CD4-positive, alpha-beta T cell (primary cell): ENCODE results near the gene CTCFL. TPM values are rescaled to one million over a fixed set of nuclear protein-coding genes. Genes with fewer than 3 reads are reported as not detected.

ENCODE experiments used
- ATAC-seq: fragments of 200-7000 bp; cut with Tn5 transposase; one replicate; pipeline ENCODE4 v1.10.0; 2022; ENCODE audit warnings: mild to moderate bottlenecking; ENCODE audit not compliant: poor library complexity
- CTCF ChIA-PET: fragments of 350-600 bp; sonication (Branson Sonifier 250); formaldehyde crosslinking; loops from one replicate; lab custom pipeline; 2021; ENCODE audit warnings: antibody characterized with exemption, inconsistent platforms; lab: Charles Lee
- POLR2A ChIA-PET: fragments of 350-600 bp; sonication (Branson Sonifier 250); formaldehyde crosslinking; loops from one replicate; lab custom pipeline; 2021; ENCODE audit warnings: antibody characterized with exemption, inconsistent platforms; lab: Charles Lee
- DNase-seq, 14 experiments: peaks; one replicate each; pipeline ENCODE4 v3.0.0-alpha.2; 2013 to 2020; ENCODE audit warnings: mixed read lengths in 2 of 14
- H3K27ac ChIP-seq, 2 donors: one replicate each; pipeline versions ENCODE4 v1.5.1 to v1.7.0; 2013; ENCODE audit warnings: low read length in 2 of 2, low read depth in 1 of 2, mild to moderate bottlenecking in 1 of 2
- H3K27me3 ChIP-seq, 2 experiments: 1 replicate in 1 of 2; 2 replicates in 1 of 2; pipeline versions ENCODE4 v1.6.1 to v1.7.0; 2013; ENCODE audit warnings: low read length in 2 of 2, control low read depth in 1 of 2, mild to moderate bottlenecking in 1 of 2, moderate library complexity in 1 of 2; ENCODE audit not compliant: insufficient read depth in 2 of 2, control insufficient read depth in 1 of 2
- H3K36me3 ChIP-seq: one replicate; pipeline ENCODE4 v1.6.1; 2013; ENCODE audit warnings: low read length, control low read depth; ENCODE audit not compliant: insufficient read depth
- H3K4me1 ChIP-seq: one replicate; pipeline ENCODE4 v1.6.1; 2013; ENCODE audit warnings: low read length, control low read depth; ENCODE audit not compliant: insufficient read depth
- H3K4me3 ChIP-seq: one replicate; pipeline ENCODE4 v1.5.1; 2013; ENCODE audit warnings: mild to moderate bottlenecking, low read length, moderate library complexity
- H3K9me3 ChIP-seq, 2 experiments: 1 replicate in 1 of 2; 2 replicates in 1 of 2; pipeline versions ENCODE4 v1.6.1 to v1.7.0; 2013; ENCODE audit warnings: low read length in 2 of 2, mild to moderate bottlenecking in 2 of 2, control low read depth in 1 of 2, moderate library complexity in 1 of 2; ENCODE audit not compliant: control insufficient read depth in 1 of 2, insufficient read depth in 1 of 2
- H3K27ac Mint-ChIP-seq: one replicate; pipeline ENCODE4 v1.8.0; 2020; ENCODE audit warnings: mixed read lengths
- H3K27me3 Mint-ChIP-seq: one replicate; pipeline ENCODE4 v1.8.0; 2021; ENCODE audit warnings: mixed read lengths
- H3K36me3 Mint-ChIP-seq: one replicate; pipeline ENCODE4 v1.8.0; 2021; ENCODE audit warnings: low read depth, mixed read lengths
- H3K4me1 Mint-ChIP-seq: one replicate; pipeline ENCODE4 v1.8.0; 2021; ENCODE audit warnings: low read depth, mixed read lengths
- H3K4me3 Mint-ChIP-seq: one replicate; pipeline ENCODE4 v1.8.0; 2020; ENCODE audit warnings: mild to moderate bottlenecking, mixed read lengths
- H3K9me3 Mint-ChIP-seq: one replicate; pipeline ENCODE4 v1.8.0; 2020; ENCODE audit warnings: mixed read lengths
- CTCF ChIP-seq: fragments of 200-600 bp; IDR thresholded peaks from one replicate; pipeline ENCODE4 v1.8.0; 2022; ENCODE audit warnings: antibody characterized with exemption, mild to moderate bottlenecking
- intact Hi-C, 2 experiments: fragments of 100-400 bp; cut with DNase I in 1 of 2; cut with micrococcal nuclease in 1 of 2; formaldehyde crosslinking; loops; one replicate each; pipeline versions ENCODE4 v1.15.1 to v1.9.0; 2023 to 2025; cut with DNase I, micrococcal nuclease
- total RNA-seq, 174 experiments: library from RNA in 2 of 174; stranded (reverse) in 2 of 174; gene quantifications; one replicate each; pipeline ENCODE4 v1.2.3 and lab custom pipeline; 2021 to 2026

The CTCFL gene
- total RNA-seq, 2 experiments from 2014 or later: not detected

GRCh38 chr20:57529810-57530209 is 4.9 kb upstream of the CTCFL start:
- Mint-ChIP-seq H3K4me3 (no peak overlapping the region), H3K36me3 (no peaks in the 10 kb centered on the region), H3K27me3 (peaks cover 13% of the 10 kb centered on the region), H3K27ac (no peak overlapping the region), H3K4me1 (no peaks in the 10 kb centered on the region), H3K9me3 (no peaks in the 10 kb centered on the region)
- Histone ChIP-seq H3K9me3 (no peaks in the 10 kb centered on the region), H3K27me3 (peaks cover 0 to 3% of the 10 kb centered on the region in 2 experiments), H3K27ac (no peak overlapping the region), H3K36me3 (no peaks in the 10 kb centered on the region), H3K4me1 (no peaks in the 10 kb centered on the region), H3K4me3 (no peak overlapping the region)
- no peak for DNase-seq
- intact Hi-C loops: no loop called here
- TF ChIP-seq CTCF: no peak
- no peak for ATAC-seq
- CTCF ChIA-PET: no interaction called here
- POLR2A ChIA-PET: no interaction called here

- no peak overlapping the region for H3K27ac Mint-ChIP-seq
- no peaks in the 10 kb centered on the region for H3K9me3 ChIP-seq
- CTCF ChIA-PET: no interaction called here
- H3K27me3 Mint-ChIP-seq: peaks cover 8% of the 10 kb centered on the region
- H3K36me3 ChIP-seq: no peaks in the 10 kb centered on the region
- H3K27ac ChIP-seq: no peak overlapping the region
- no peak for ATAC-seq
- no peaks in the 10 kb centered on the region for H3K36me3 Mint-ChIP-seq
- no peaks in the 10 kb centered on the region for H3K4me1 ChIP-seq
- no peak for DNase-seq
- POLR2A ChIA-PET: no interaction called here
- peaks cover 0 to 3% of the 10 kb centered on the region in 2 experiments for H3K27me3 ChIP-seq
- no peak for TF ChIP-seq CTCF
- no peaks in the 10 kb centered on the region for H3K4me1 Mint-ChIP-seq
- no peak overlapping the region for H3K4me3 ChIP-seq
- no peak overlapping the region for H3K4me3 Mint-ChIP-seq
- H3K9me3 Mint-ChIP-seq: no peaks in the 10 kb centered on the region
- intact Hi-C loops: no loop called here
Measured at GRCh38 chr20:57529160-57529585, 4.2 kb upstream of the CTCFL start.

GRCh38 chr20:57528148-57528547 is 3.2 kb upstream of the CTCFL start:
- H3K36me3 ChIP-seq: no peaks in the 10 kb centered on the region
- peaks cover 0 to 3% of the 10 kb centered on the region in 2 experiments for H3K27me3 ChIP-seq
- no peaks in the 10 kb centered on the region for H3K4me1 Mint-ChIP-seq
- H3K27ac ChIP-seq: no peak overlapping the region
- ATAC-seq (no peak), DNase-seq (no peak)
- no peaks in the 10 kb centered on the region for H3K36me3 Mint-ChIP-seq
- H3K27ac Mint-ChIP-seq: no peak overlapping the region
- no peaks in the 10 kb centered on the region for H3K4me1 ChIP-seq
- ChIA-PET POLR2A (no interaction called here), CTCF (no interaction called here)
- no peaks in the 10 kb centered on the region for H3K27me3 Mint-ChIP-seq
- no peaks in the 10 kb centered on the region for H3K9me3 Mint-ChIP-seq
- TF ChIP-seq CTCF: no peak
- peaks cover 0 to 5% of the 10 kb centered on the region in 2 experiments for H3K9me3 ChIP-seq
- no peak overlapping the region for H3K4me3 Mint-ChIP-seq
- H3K4me3 ChIP-seq: no peak overlapping the region
- intact Hi-C loops: no loop called here
